OCI-M2 (cell line): ENCODE results near the gene NGB.

Experiments used
- DNase-seq: peaks from one replicate; lab custom pipeline; 2025; ENCODE audit not compliant: unreplicated experiment; lab: John Stamatoyannopoulos, UW

NGB gene

GRCh38 chr14:77265561-77266335 is 5.3 kb downstream of the NGB start:
- DNase-seq, result no peak

GRCh38 chr14:77265187-77265515 is 5.9 kb downstream of the NGB start:
- DNase-seq, result no peak

GRCh38 chr14:77264466-77265186 is 6.4 kb downstream of the NGB start:
- no peak for DNase-seq

DNA sequence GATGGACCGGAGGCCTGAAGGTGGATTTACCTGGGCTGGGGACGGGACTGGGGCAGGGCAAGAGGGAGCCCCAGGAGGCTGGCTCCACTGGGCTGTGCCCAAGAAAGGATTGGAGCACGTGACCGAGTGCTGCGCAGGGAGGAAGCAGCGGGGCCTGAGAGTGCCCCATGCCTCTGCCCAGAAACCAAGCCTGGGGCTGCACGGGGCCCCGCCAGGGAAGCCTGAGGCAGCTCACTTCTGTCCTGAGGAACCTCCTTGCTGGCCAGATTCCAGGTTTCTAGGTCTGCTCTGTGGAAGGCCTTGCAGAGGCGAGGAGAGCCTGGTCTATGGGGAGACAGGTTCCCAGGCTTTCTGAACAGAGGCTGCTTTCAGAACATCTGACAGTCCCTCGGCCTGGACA is 10.4 kb downstream of the NGB start:
- DNase-seq, result no peak

DNA sequence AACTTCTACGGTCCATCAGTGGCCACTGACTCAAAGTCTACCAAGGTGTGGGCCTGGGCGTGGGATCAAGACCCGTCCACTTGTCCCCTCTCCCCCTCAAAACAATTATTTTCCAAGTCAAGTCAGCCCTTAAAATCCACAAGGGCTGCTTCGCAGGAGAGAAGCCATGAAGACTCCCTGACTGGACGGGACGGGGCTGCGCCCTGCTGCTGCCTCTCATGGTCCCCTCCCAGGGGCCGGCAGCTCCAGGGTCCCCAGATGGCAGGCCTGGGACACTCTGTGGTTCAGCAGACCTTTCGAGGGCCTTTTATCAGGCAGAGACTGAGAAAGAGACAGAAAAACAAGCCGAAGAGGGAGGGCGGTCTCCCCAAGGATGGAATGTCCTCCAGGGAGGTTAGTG is 10.8 kb downstream of the NGB start:
- DNase-seq, result no peak

GRCh38 chr14:77259025-77259715 is 11.8 kb downstream of the NGB start:
- no peak for DNase-seq

DNA sequence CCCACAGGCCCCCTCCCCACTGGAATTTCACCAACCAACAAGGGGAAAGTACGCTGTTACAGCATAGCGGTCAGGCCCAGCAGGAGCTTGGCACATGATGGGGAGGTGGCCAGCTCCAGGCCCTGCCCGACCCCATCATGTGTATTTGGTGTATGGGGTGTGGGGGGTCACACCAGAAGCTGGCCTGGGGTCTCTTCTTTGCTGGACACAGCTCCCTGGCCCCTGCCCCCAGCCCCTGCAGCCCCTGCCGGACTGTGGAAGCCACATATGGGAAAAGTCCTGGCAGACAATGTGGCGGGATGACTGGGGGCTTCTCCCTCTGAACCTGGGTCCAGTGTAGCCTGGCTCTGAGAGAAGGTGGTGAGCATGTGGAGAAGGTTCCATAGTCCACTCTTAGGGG is 12.4 kb downstream of the NGB start:
- DNase-seq, result no peak

DNA sequence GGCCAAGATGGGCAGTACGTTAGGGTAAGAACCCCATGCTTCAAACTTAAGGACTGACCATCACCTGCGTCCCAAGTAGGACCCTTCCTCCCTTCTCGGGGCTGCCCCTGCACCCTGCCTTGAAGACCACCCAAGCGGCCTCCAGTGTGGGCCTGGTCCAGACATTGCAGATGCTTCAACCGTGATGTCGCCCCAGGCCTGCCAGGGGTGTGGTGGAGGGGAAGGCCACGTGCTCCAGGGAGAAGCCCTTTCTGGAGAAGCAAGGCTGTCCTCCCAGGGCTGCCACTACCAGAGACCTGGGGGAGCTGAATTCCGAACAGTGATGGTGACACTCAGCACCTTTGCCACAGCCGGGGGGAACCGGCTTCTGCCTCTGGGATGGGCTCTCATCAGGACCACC is 13.3 kb downstream of the NGB start:
- DNase-seq, result no peak

GRCh38 chr14:77256694-77257093 is 14.3 kb downstream of the NGB start:
- no peak for DNase-seq

DNA sequence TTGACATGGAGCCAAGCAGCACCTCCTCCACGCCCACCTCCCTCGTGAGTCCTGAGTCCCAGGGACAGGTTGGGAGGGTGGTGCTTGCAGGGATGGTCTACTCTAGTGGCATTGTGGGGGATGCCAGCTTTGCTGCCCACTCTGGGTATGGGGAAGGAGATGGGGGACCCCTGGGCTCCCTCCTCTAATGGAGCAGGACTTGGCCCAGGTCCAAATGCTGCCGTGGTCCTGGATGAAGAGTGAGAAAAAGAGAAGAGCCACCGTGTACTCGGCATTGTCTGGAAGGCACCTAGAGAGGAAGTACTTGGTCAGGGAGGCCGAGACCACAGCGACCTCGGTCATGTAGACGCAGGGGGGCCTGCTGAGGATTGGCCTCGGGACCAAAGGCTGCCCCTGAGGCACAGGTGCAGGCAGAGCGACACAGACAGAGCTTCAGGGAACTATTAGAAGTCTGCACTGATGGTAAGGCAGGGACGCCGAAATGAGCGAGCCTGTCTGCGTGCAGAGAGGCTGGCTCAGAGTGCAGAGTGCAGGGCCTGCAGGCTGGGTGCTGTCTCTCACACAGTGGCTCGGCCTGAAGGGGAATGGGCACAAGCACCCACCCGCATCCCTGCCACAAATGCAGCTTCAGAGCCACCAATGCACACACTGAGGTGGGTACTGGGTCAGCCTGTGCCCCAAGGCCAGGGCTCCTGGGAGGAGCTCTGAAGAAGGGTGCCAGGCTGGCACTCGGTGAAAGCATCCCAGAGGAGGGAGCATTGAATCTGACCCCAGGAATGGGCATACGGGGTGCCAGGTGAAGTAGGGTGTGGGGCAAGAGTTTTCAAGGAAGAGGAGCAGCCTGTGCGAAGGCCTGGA is 17.4 kb downstream of the NGB start:
- DNase-seq, result no peak

DNA sequence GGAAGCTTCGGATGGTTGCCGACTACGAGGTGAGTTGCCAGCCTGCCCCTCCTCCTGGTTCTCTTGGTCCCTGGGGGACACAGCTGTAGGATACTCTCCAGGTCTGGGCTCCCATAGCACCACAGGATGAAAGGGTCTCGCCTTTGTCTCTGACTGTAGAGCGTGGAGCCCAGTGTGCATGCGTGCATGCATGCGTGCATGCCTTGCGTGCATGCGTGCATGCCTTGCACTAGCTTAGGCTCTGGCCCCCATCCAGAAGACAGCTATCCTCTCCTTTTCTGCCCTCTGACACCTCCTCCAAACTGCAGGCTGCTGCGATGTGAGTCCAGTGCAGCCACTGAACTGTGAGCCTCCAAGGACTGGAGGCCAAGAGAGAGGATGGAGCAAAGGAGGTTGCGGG is 19.1 kb downstream of the NGB start:
- no peak for DNase-seq

GRCh38 chr14:77250927-77251326 is 20.1 kb downstream of the NGB start:
- no peak for DNase-seq

DNA sequence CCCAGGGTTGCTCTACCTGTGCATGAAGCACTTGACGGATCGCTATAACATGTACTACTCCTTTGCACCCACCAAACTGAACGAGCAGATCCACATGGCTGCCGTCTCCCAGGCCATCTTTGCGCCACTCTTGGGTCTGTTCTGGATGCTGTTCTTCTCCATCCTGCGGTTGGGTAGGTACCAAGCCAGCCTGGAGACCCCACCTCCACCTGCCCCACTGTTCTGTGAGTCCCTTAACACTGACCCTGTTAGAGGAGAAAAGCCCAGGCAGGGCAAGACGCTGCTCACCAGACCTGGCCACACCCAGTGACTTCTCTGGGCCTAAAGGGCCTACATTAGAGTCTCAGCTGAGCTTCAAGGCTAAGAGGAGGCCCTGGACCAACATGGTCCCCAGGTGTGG is 21.7 kb downstream of the NGB start:
- no peak for DNase-seq

DNA sequence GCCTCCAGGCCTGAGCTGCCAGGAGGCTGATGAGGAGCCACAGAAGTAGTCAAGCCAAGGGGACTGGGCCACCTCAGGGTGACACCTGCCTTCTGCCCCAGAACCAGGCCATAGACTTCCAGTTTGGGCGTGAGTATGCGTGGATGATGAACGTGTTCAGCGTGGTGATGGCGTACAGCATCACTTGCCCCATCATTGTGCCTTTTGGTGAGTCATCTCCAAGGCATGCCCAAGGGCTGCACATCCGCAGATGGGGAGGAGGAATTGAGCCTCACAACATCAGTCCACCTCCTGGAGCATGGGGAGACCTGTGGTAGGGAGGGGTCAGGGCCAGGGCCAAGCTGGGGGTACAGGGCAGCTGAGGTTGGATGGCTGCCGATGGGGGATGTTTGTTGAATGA is 22.3 kb downstream of the NGB start:
- no peak for DNase-seq

- no peak for DNase-seq
These were observed 24.2 kb downstream of the NGB start for GRCh38 chr14:77246784-77247183.

GRCh38 chr14:77245820-77246219 is 25.2 kb downstream of the NGB start:
- DNase-seq, result no peak

- DNase-seq, result no peak
These were observed 27.2 kb downstream of the NGB start for GRCh38 chr14:77243853-77244252.

DNA sequence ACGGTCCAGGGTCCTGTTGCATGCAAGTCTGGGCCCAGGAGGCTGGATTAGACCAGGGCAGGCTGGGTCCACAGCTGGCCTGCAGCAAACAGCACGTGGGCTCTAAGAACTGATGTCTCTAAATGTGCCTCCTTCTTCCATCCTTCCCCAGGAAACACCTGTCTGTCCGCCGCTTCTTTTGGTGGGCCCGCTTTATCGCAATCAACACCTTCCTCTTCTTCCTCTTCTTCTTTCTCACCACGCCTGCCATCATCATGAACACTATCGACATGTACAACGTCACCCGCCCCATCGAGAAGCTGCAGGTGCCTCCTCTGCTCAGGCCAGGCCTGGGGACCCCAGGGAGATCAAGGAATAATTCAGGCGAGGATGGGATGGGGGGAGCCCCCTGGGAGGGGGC is 28.3 kb downstream of the NGB start:
- no peak for DNase-seq

DNA sequence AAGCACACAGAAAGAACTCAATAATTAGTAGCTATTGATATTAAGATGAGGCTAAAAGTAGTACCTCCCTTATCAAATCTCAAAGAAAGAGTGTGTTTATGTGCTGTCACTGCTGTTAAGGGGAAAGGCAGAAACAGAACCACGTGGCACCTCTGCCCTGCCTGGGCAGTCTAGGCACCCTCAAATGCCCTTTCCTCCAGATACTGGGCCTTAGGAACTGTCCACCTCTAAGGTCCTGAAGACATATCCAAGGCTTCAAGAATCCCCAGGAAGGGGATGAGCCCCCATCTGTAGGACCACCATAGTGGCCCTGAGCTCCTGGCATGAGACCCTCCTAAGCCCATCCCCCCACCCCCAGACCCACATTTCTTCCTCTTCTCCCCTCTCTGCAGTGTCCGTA is 29.1 kb downstream of the NGB start:
- DNase-seq, result no peak

- no peak for DNase-seq
These were observed 30.6 kb downstream of the NGB start for GRCh38 chr14:77240336-77240915.

DNA sequence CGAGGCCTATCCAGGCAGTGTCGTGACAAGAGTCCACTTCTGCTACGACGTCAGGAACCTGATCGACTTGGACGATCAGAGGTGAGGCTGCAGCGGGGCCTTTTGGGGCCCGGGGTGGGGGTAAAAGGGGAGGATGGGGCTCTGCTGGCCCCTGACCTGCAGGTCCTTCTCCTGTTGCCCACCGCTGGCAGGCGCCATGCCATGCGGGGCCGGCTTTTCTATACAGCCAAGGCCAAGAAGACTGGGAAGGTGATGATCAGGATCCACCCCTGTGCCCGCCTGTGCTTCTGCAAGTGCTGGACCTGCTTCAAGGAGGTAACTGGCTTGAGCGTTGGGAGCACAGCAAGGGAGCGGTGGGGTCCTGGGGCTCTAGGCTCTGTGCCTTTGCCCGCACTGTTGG is 31.6 kb downstream of the NGB start:
- DNase-seq, result no peak
